ENCODE measurements around the gene MS4A18.

The MS4A18 gene

DNA sequence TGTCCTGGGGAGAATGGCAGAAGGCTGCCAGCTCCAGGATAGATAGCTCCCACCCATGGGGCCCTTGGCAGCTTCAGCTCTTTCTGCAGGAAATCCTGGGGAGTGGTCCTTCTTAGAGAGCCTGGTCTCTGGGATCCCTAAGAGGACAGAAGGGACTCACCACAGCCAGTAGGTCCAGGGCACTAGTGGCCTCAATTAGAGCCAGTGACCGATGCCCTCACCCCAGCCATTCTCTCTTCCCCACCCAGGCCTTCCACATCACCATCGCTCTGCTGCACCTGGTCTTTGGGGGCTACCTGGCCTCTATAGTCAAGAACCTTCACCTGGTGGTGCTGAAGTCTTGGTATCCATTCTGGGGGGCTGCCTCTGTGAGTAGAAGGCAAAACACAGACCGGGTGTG, 66.2 kb downstream of the MS4A18 start:
- no peak for DNase-seq

DNA sequence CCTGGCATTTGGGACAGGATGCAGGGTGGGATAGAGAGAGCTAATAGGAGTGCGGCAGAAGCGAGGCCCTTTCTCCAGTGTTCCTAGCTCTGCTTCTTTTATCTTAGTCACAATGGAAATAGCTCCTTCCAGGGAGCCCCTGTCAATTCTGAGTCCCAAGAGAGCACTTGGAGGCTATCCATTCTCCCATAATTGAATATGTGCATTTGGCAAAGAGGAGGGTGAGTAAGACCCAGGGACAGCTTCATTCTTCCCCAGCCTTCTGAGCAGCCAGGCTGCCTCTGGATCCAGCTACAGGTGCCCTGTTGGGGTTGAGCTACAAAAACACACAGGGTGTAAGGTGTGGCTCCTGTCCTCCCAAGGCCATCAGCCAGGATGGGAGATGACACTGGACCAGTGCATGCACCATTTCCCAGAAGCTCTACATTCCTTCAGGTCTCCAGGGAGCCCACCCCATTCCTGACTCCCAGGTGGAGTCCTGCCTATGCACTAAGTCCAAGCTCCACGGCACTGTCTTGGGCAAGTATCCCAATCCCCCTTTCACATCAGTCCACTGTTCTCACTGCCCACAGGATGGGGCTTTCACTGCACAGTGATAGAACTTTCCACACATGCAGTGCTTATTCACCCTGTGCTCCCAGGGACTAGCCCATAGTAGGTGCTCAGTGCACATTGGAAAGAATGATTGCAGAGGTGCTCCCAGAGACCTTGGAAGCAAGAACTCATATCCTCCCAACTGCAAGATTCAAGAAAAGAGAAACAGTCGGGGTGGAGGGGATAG, 66.8 kb downstream of the MS4A18 start:
- no peak for DNase-seq

- DNase-seq = no peak
Observed at GRCh38 chr11:60792521-60792920, 68.0 kb downstream of the MS4A18 start.

Measured in NCI-H1930 (cell line).